DMS 273 treated with DMSO at 0.1 percent for 48 hours (cell line): ENCODE measurements around the gene AHDC1.

ENCODE experiments used
- DNase-seq: peaks from one replicate; lab custom pipeline; 2025; lab: John Stamatoyannopoulos, UW

AHDC1 gene

DNA sequence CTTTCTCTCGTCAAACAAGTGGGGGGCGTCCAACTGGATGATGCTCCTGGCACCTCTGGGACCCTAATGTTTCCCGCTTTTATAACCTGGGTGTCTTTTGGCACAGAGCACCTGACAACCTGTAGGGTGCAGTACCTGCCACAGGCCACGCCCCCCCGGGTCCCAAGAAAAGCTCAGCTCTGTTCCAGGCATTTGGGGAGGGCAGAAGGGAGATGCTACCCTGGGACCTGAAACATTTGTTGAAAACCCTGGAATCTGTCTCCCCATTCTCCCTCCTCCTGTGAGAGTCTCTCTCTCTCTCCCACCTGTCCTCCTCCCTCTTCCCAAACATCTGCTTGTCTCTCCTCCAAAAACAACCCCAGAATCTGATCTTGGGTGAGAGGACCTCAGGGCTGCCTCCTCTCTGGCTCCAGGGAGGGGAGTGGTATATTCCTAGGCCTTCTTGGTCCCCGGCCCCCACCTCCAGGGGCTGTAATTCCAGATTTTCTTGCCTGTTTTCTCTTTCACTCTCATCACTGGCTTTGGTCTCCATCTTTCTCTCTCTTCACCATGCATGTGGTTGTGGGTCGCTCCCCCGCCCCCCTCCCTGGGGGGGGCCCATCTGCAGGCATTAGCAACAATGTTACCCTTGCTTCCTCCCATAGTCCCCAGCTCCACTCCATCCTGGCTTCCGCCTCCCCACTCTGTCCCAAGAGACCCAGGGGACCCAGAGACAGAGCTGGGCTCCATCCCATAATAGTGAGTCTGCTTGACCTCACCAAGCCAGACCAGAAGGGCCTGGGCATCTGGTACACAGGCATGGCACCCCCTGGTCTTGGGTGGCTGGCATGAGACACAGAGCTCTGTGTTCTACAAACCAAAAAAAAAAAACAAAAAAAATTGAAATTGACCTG, 4.1 kb downstream of the AHDC1 start:
- no peak for DNase-seq

DNA sequence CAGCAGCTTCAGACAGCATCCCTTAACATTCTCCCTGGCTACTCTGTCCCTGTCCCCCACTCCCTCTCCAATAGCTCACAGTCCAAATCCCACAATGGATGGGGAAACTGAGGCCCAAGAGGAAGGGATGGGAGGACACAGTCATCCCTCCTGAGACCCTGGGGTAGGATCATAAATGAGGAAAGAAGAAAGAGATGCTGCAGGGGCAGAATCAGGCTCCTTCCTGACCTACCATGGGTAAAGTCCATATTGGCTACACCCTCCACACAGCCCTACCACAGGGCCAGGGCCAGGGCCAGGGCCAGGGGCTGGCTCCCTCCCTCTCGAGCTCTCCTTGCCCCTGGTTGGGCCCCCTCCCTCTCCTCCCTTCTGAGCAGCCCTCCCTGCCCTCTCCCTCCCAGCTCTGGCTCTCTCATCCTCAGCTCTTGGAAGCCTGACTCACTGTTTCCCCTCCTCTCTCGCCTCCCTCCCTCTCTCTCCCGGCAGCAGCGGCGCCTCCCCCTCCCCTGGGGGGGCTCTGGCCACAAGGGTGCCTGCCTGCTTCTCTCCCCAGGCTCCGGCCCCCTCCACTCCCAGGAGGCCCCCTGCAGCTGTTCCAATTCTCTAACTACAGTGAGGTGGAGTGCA, 4.9 kb downstream of the AHDC1 start:
- DNase-seq = no peak

DNA sequence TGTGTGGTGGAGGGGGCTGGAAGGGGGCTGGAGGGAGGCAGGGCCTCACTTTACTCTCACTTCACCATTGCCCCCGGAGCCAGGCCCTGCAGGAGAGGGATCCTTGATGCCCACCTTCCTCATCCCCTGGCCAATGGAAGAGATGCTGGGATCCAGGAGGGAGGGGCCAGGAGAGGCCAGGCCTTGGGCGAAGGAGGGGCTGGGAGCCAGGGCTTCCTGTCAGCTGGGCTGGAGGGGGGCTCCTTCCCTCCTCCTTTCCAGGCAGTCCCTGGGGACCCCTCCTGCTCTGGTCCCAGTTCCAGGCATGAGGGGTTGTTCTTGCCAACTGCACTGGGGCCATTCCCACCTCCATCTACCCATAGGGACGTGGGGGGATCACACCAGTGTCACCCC, 5.7 kb downstream of the AHDC1 start:
- DNase-seq = no peak

DNA sequence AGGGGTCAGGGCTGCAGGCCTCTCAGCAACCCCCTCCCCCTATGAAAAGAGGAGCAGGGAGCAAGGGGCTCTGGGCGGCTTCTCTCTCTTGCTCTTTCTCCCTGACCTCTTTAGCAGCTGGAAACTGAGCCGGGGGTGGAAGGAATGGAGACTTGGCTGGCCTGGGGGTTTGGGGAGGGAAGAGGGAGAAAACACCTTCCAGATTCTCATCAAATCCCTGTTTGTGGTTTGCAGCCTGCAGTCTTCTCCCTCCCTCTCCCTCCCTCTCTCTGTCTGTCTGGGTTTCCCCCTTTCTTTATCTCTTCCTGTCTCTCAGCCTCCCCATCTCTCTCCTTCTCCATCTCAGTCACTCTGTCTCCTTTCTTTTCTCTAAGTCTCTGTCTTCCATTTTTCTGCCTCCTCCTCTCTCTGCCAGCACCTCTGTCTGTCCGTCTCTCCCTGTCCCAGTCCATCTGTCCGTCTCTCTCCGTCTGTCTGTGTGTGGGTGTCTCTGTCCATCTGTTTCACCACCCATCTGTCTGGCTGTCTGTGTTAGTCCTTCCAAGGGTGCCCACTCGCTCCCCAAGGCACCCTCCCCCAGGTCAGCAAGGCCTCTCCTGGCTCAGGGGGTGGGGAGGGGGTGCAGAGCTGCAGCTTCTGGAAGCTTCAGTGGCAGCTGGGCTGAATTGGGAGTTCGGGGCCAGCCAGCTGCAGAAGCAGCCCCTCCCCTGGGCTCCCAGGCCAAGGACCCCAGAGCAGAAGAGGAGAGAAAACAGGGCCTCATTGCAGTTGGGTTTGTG, 6.2 kb downstream of the AHDC1 start:
- no peak for DNase-seq

DNA sequence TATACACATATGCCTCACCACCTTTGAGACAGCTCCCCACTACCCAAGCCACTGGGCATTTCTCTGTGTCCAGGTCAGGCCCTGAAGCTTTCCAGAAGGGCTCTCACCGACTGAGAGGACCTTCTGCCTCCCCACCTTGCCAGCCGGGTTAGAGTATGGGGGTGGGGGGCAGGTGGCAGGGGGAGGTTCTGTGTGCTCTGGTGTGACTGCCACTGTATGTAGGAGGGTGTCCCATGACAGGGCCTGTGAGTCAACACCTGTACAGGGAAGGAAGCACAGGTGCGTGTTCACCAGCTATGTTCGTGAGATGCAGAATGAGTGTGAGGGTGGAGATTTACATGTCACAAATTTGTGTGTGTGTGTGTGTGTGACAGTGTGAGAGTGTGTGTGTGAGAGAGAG, 7.0 kb downstream of the AHDC1 start:
- DNase-seq = no peak

DNA sequence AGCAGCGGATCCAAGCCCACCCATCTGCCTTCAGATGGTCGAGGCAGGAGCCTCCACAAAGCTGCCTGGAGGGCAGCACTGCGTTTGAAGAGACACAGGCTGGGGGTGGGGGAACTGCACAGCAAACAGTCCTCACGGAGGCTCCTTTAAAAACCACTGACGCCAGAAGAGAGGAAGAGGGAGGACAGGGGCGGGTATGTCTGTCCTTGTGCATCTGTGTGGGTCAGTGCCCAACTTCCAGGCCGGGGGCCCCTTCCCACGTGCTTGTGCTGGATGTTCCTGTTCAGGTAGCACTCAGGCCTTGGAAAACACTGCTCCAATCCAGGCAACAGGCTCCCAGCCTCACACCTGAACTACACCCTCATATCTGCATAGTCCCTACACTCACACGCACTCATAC, 7.7 kb downstream of the AHDC1 start:
- DNase-seq = no peak

DNA sequence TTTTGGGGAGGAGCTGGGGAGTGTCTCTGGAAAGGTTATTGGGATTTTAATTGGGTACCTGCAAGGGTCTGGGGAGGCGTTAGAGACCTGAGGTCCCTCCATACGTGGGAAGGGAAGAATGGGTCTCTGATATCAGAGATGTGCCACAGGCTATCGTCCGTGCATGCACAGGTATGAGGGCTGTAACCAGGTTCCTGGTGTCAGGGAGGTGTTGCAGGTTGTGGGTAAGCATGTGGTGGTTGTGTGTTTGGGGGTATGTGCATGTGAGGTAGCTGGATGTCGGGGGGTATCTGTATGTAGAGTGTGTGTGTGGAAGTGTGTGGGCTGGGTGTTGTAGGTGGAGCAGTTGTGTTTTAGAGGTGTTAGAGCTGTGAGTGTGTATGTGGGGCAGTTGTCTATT, 8.3 kb downstream of the AHDC1 start:
- no peak for DNase-seq

DNA sequence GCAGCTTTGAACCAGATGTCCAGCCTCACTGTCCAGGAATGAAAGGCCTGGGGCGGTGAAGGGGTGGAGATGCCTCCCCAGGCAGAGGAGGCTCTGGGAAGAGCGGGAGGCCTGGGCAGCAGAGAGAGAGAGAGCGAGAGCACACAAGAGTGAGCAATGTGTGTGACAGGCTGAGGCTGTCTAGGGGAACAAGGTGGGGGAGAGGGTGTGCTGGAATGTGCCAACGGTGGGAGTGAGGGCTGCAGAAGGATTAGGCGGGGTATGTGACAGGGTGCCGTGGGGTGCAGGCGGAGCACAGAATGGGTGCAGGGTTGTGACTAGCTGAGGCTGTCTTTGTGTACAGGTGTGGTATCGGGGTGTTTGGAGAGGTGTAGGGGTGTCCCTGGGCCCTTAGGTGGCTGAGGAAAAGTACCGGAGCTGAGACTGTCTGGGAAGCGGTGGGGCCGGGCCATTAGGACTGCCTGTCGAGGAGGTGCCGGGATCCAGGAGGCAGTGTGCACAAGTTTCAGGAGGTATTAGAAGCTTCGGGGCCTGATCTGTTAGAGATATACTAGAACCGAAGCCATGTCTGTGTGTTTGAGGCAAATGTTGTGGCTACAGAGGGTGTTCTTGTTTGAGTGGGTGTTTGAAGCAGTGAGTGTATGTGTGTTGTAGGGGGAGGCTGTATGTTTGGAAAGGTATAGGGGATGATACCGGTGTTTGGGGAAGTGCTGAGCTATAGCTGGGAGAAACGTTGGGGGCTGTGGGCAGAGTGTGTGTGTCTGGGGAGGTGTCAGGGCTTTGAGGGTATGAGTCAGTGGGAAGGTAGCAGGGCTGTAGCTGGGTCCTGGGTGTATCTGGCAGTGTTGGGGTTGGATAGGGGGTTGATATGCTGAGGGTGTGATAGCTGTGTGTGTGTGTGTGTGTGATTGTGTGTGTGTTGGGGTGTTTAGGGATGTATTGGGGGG, 9.1 kb downstream of the AHDC1 start:
- no peak for DNase-seq

DNA sequence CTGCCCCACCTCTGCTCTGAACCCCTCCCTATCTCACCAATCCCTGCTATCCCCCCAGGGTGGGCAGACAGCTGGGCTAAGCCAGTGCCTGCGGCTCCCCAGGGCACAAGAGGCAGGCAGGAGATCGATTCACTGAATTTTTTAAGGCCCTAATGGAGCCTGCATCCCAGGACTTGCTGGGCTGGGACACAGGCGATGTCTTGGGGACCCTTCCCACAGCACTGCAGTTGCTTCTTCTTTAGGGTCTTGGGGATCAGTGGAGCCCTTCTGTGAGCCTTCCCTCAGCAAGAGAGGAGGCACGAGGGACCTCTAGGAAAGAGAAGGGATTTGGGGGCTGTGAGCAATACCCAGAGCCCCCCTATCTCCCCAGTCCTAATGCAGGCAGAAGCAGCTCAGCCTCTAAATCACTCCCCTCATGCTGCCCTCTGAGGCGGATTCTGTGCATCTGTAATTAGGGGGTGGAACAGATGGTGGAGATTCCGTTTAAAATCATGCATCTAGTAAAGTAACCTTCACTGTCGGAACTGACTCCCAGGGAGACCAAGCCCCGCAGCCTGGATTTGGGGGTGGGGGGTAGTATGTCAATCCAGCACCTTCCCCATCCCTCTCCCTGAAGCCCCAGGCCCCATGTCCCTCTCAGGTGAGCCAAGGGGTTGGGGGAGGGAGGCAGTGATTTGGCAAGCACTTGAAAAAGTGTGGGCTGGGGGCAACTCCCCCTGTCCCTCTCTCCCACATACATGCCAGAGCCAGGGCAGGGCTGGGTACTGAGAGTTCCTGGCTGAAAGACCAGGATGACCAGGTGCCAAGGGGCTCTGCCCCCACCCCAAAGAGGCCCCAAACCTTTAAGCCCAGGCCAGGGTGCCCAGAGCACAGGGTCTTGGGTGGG, 10.0 kb downstream of the AHDC1 start:
- DNase-seq = peak; percentile 58

DNA sequence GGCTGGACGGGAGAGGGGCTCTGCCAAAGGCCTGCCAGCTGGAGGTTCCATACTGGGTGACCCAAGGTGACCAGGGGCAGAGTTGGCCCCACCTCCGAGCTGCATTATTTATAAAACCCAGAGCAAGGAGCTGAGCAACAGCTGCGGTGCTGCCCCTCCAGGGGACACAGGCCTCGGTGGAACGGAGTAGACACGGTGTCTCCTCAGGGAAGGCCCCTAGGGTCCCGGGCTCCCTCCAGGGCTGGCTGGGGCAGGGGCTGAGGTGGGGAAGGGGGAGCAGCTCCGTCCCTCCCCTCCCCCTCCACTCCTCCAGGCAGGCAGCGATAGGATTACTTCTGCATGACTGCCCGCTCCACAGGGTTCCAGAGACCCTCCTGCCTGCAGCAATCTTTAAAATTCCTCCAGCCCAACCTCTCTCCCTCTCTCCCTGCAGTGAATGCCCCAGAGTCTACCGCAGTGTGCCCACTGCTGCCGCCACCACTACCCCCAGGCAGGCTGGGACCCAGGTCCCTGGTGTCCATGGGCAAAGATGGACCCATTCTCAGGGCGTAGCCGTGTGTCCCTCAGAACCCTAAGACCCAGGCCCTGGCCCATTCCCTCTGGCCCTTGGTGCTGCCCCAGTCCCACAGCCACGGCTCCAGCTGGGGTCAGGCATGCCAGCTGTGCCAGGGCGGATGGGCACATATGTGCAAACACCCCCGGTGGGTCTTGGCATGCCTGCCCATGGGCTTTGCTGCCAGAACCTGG, 10.8 kb downstream of the AHDC1 start:
- DNase-seq = no peak

DNA sequence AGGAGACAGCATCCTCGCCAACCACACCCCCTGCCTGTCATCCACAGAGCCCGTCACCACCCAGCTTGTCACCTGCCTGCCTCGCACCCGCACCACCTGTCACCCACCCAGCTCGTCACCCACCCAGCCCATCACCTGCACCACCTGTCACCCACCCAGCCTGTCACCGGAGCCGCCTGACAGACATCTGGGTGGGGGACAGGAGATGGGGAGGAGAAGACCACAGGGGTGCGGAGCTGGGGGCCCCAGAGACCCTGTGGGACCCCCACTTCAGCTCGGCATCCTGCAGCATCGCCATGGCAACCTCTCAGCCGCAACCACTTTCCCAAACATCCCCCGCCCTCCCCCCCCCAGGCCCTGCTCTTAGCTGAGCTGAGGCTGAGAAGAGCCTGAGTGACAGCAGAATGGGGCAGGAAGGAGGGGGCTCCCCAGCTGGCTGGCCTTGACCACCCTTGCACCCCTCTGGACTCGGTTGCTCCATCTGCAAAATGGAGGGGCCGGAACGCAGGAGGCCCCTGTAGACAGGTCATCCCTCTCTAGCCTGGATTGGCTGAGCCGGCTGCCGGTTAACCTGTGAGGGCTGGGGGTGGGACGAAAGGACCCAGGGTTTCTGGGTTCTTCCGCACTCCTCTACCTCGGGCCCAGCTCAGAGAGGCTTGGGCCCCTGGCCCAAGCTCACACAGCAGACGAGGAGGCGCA, 11.6 kb downstream of the AHDC1 start:
- no peak for DNase-seq

DNA sequence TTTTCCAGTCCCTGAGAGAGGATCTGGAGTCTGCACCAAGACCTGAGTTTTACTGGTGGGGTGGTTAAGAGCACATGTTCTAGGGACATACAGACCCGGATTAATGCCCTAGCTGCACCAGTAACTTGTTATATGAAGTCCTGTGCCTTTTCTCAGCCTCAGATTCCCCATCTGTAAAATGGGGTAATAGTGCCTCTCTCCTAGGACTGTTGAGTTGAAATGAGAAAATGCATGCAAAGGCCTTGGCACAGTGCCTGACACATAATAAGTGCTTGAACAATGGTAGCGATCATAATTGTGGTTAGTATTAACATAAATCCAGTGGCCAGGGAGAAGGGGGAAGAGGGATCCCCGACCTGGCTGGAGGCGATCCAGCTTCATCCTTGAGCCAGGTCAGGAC, 12.3 kb downstream of the AHDC1 start:
- DNase-seq = no peak

DNA sequence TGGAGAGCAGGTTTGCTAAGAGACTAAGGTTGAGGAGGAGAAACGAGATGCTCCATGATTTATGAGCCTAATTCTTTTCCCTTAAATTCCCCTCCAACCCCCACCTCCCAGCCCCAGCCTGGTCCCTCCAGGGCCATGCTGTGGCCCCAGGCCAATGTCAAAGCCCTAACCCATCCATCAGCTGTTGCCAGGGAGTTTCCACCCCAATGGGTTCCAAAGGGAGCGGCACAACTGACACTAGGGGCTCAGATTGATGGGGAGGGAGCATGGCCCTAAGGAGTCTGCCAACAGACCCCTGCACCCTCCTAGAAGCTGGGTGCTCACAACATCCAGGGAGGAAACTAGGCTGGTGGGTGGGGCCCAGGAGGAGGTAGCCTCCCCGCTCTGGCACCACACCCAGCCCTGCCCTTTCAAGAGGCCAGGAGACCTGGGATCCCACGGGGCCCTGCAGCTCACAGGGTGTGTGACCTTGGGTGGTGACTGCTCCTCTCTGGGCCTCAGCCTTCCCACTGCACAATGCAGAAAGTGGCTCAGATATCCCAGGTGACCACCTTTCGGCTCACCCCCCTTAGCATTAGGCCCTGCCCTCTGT, 12.9 kb downstream of the AHDC1 start:
- no peak for DNase-seq

DNA sequence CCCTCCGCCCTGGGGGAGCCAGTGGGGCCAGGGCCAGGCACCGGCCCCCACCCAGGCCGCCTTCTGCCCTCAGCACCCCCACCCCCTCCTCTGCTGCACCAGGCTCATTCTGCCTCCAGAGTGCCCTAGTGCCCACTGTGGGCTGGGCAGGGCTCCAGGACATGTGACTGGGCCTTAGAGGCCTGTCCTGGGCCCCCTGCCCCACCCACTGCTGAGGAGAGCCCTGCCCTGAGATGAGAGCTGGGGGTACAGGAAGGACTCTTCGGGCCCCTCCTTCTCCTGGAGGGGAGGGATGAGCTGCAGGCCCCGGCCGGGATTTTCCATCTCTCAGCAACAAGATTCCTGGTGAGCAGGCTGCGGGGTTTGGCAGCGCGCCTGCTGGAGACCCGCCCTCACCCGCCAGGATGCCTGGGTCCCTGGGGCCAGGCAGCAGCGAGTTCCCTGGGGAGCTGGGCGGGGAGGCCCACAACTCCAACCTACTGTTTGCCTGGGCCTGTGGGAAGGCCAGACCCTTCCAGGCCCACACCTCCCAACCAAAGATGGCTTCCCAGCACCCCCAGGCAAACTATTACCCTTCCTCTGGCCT, 14.0 kb downstream of the AHDC1 start:
- no peak for DNase-seq

DNA sequence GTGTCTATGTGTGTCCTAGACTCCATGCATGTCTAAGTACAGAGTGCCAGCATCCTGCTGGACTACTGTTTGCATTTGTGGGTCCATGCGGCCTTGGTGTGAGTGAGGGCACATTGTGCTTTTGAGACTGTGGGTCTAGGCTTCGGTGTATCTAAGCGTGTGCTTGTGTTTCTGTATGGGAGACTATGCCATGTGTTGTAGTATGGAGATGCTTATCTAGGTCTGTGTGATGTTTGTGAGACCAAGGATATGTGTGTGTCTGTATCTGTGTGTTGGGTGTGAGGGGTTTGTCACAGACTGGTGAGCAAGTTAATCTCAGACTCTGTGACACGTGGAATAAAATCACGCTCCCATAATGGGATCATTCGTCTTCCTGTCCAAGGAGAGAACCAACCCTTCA, 14.5 kb downstream of the AHDC1 start:
- no peak for DNase-seq

DNA sequence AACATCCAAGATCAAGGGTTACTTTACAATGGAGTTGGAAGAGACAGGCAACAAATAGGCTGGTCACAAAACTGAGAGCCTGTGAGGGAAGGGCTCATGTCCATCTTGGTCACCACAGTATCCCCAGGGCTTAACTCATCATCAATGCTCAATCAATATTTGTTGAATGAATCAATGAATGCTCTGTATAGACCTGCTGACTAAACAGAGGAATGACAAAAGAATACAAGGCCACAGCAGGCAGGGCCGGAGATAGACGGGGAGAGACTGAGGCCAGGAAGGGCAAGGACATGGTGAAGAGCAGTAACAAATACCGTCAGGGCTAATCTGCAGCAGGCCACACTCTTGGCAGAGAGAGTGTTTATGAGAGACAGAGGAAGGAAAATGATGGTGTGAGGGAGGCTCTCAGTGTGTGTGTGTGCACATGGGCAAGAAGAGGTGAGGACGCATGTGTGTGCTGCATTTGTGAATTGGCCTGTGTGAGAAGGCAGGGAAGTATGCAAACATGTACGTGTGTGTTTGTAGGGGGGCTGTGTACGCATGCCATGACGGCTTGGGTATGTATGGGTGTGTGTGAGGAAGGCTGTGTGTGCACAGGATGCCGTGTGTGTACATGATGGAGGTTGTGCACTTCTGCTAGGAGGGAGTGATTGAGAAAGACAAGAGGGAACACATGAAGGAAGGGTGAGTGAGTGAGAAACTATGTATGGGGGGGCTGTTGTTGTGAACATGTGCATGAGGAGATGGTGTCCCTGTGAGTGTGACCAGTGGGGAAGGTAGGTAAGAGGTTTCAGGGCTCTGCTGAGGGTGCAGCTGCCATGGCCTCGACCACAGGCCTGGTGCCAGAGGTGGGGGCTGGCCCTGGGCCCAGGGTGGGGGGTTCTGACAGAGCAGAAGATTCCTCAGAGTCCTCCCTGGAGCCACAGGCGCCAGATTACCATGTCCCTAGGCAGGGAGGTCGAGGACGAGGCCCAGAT, 15.4 kb downstream of the AHDC1 start:
- no peak for DNase-seq

DNA sequence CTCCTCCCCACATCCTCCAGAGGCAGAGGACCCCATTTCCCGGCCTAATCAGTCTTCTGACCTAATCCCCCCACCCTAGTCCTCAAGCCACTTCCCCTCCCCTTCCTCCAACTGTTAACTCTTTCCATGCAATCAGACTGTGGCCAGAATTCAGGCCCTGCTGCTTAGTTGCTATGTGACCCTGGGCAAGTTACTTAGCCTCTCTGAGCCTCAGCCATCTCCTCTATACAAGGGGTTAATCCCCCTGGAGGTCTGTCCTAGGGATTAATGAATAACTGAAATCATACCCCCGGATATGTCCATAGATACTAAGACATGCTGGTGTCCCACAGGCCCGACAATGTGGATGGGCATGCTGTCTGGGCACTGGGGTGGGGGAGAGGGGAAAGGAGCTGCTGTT, 18.3 kb downstream of the AHDC1 start:
- DNase-seq = no peak
